ENCODE results near the gene CIC.

CIC gene

GRCh38 chr19:42268704-42269477 lies at the start of gene CIC:
TSS of gene CIC (plus strand) at chr19:42269252. CDS start at chr19:42271784, 2,532 bp downstream.
- peak; percentile 100 for DNase-seq

DNA sequence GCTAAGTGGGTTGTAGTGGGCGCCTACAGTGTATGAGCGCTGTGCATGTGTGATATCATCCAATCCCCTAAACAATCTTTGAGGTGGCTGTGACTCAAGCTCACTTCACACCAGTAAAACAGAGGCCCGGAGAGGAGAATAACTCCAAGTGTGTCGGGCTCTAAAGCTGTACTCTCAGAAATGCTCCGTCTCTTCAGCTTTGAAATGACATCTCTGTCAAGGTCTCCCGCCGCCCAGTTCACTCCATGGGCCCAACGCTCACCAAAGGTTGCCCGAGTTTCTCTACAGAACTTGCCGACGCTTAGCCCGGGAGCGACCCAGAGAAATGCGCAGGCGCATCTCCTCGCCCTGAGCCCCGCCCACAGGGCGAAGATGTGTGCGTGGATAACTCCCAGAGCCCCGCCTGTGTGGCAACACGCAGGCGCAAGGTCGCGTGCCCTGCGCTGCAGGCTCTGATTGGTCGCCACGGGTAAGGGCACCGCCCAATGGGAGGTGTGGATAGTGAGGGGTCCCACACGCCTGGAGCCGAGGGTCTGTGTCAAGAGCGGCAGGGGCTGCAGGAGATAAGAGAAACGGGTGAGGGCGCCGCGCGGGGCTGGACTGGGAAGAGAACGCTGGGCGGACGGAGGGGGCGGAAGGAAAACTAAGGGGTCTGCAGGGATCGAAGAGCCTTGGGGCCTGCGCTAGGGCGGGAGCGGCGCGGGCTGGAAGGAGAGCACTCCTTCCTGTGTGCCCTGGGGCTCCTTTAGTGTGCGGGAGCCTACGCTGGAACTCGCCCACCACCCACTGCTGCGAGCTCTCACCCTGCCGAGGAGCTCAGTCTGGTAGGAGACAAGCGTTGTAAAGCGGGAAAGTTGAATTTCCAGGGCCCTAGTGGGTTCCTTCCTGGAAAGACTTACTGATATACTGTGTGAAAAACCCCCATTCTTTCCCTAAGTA lies 49.0 kb upstream of the CIC start, which contains the start of gene ZNF526:
Gene ZNF526 (plus strand): TSS at position 501 of the 939 bp plus-strand sequence. CDS start 4,092 bp downstream, outside the sequence.
- DNase-seq: peak; percentile 79

DNA sequence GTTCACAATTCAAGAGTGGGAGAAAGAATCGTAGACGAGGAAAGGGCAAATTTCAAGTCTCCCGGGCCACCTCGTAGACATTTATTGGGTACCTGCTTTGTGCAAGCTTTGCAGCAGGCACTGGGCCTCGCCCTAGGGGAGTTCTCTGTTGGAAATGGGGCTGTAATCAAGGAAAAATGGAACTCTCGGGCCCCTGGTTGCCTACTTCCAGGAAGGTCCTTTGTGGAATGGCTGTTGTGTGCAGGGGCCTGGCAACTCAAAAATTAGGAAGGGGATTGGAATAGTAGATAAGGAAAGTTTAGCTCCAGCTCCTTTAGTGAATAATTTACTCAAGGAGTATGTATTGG lies 48.3 kb upstream of the CIC start:
- DNase-seq: no peak

DNA sequence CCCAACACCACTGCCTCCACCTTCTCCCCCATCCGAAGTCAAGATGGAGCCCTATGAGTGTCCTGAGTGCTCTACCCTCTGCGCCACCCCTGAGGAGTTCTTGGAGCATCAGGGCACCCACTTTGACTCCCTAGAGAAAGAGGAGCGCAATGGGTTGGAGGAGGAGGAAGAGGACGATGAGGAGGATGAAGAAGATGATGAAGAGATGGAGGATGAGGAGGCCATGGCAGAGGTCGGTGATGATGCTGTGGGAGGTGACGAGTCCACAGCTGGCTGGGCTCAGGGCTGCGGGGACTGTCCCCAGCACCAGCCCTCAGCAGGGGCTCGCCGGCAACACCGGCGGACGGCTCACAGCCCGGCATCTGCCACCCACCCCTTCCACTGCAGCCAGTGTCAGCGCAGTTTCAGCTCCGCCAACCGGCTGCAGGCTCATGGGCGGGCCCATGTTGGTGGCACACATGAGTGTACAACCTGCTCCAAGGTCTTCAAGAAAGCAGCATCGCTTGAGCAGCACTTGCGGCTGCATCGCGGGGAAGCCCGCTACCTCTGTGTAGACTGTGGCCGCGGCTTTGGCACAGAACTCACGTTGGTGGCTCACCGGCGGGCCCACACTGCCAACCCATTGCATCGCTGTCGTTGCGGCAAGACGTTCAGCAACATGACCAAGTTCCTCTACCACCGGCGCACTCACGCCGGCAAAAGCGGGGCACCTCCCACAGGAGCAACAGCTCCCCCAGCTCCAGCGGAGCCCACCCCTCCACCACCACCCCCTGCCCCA lies 43.9 kb upstream of the CIC start:
- DNase-seq: no peak

GRCh38 chr19:42225718-42226292 lies 43.2 kb upstream of the CIC start:
- no peak for DNase-seq

GRCh38 chr19:42226886-42227285 lies 42.2 kb upstream of the CIC start:
- no peak for DNase-seq

- no peak for DNase-seq
These were observed 40.4 kb upstream of the CIC start for GRCh38 chr19:42228641-42229040.

DNA sequence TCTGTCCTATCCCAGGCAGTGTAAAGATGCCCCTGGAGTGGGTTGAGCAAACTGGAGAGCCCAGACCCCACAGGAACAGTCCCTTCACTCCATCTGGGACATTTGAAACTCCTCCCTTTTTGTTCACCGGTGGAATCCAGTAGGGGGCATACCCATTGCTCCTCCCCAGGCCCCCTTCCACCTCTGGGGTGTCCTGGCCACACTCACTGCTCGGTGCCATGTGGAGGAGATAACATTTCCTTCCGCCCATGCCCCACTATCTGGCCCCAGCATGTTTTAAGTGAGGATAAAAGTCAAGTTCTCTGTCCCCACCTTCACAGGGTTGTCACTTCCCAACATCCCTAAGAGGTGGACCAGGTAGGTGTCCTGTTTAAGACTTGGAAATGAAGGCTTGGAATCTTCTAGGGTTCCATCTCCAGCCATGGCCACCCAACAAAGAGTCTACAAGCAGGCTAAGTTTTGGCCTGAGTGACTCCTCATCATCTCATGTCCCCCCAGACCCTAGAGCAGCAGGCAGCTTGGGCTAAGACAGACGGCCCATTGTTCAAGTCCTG lies 39.7 kb upstream of the CIC start:
- DNase-seq: no peak

DNA sequence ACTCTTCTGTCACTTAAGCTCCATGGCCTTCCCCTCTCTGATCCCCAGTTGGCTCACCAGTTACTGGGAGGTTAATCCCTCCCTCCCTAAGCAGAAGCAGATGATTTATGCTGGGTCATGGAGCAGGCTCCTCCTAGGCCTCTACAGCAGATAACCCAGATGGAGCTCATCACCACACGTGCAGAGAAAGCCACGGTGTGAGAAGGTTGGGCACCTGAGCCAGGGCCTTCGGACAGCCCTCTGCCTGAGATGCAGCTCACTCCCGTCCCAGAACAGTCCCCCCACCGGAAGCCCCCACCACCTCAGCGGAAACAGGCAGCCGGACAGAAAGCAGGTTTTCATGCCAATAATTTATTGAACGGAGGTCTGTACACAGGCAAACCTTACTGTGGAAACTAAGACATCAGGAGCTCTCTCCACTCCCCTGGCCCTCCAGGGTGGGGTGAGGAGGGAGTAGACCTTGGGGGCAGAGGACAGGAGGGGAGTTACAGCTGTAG lies 39.1 kb upstream of the CIC start:
- no peak for DNase-seq

DNA sequence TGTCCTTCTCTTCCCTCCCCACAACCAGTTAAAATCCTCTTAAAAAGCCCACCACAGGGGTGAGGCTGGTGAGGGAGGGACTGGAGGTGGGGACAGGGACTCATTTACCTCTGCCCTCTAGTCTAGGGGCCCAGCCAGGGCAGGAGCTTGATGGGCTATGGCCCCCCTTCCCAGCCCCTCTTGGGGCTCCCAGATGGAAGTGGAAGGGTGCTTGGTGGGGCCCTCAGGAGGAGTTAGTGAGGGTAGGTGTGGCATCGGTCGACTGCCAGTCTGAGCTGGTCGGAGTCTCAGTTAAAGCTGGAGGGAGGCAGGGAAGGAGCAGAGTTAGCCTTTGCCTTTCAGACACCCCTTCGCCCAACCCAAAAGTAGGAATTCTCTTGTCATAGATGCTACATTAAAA lies 38.5 kb upstream of the CIC start:
- no peak for DNase-seq

DNA sequence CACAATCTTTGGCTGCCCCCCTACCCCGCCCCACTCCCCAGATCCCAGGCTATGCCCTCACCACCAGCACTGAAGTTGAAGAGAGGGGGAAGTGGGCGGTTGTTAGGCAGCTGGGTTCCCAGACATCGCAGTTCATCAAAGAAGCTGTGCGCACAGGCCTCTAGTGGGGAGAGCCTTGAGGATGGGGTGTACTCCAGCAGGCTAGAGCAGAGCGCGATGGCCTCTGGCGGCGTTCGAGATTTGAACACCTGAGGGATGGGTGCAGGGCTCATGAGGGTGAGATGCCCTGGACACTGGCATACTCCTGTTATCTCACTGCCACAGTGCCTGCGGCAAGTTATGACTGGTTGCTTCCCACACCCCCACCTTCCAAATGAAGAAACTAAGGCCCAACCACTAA lies 36.6 kb upstream of the CIC start:
- DNase-seq: no peak

GRCh38 chr19:42233106-42233505 lies 35.9 kb upstream of the CIC start:
- DNase-seq: no peak

DNA sequence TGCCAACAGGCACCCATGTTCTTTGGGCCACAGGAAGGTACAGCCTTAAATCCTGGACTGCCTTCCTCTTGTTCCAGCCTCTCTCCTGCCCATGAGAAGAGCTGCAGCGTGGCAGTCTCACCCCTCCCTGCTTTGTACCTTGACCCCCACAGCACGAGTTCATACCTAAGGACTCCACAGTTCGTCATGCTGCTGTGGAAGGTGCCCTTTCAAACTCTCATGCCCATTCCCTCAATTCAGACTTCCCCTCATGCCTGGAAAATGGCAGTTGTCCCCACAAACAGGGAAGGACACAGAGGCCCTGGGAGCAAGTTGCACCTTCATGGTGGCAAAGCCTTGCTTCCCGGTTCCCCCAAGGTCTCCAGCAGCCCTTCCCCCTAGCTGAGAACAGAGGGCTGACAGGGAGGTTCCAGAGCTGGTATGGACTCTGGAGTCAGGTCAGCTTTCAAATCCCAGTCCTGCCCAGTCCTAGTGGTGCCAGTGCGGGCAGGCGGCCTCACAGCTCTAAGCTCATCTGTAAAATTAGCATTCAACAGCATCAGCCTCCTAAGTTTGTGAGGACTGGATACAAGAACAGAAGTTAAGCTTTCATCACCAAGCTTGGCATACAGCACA lies 35.3 kb upstream of the CIC start:
- no peak for DNase-seq

DNA sequence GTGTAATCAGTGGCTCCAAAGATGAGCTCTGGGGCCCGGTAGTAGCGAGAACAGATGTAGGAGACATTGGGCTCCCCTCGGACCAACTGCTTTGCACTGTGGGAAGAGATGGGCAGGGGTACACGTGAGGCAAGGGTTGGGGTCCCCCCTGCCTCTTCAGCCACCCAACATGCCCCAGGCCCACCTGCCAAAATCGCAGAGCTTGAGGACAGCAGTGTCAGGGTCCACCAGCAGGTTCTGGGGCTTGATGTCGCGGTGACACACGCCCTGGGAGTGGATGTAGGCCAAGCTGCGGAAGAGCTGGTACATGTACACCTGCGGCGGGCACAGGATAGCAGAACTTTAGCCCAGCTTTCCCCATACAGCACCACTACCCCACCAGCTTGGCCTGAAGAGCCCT lies 34.7 kb upstream of the CIC start:
- DNase-seq: no peak

DNA sequence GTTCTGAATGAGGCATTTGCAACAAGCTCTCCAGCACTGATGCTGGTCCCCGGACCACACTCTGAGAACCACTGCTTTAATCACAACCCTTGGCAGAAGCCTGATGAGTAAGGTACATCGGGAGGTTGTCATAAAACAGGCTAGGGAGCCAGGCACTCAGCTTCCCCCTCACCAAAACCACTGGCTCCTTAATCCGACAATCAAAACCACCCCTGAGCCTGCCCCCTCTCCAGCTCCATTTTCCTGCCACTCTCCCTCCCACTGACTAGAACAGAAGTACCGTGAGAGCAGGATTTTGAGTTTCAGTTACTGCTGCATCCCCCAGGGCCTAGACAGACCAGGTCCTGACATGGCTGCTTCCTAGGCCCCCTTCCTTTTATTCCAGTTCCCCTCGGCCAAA lies 33.9 kb upstream of the CIC start:
- no peak for DNase-seq

DNA sequence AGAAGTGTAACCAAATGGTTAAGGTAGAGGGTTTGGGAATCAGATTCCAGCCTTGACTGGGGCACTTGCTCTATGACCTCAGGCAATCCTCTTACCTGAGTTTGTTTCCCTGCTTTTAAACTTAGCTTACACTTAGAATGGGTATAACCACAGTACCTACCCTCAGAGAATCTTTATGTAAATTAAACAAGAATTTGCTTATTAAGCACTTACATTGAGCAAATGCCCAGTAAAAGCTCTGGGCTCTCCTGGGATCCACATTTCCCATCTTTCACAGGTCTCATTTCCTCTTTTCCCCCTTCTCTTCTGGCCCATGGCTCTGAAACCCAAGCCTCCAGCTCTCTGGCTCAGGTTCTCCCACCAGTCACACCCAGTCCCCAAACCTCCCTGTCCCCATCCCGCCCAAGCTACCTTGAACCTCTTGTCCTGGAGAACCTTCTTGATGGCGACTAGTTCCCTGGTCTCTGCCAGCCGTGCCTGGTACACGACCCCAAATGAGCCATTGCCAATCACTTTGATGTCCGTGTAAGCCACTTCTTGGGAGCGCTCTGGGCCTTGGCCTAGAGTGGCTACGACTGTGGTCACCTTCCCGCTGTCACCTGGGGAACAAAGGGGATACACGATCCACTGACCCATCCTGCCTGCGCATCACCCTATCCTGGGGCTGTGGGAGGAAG lies 29.4 kb upstream of the CIC start:
- no peak for DNase-seq

DNA sequence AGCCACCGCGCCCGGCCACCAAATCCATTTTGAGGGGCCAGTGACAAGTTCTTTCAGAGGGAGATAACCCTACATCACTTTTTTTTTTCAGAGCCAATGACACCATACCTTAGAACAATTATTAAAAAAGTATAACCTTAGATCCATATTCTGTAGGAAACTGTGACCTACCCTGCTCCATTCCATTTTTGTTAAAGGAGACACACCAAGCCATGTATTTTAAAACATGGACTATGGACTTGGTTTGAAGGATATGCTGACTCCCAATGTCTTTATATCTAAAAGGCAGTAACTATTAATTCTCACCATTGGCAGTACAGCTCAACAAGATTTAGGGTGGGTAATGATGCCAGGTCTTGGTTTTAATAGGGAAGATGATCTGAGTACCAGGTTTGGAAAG lies 27.8 kb upstream of the CIC start:
- no peak for DNase-seq

DNA sequence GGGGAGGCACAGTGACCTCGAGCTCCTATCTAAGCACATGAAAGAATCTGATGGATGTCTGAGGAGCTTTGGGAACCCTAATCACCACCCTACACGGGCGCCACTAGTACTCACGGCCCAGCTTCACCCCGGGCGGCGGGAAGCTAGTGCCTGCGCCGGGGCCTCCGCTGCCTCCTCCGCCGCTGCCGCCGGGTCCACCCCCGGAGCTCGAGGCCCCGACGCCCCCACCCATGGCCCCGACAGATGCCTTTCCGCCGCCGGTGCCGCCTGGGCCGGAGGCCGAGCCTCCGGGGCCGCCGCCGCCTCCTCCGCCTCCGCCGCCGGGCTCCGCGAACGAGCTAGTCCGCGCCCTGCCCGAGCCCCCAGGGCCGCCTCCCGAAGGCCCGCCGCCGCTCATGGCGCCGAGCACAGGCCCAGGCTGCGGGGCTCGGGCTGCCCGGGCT lies 27.0 kb upstream of the CIC start:
- DNase-seq: no peak

DNA sequence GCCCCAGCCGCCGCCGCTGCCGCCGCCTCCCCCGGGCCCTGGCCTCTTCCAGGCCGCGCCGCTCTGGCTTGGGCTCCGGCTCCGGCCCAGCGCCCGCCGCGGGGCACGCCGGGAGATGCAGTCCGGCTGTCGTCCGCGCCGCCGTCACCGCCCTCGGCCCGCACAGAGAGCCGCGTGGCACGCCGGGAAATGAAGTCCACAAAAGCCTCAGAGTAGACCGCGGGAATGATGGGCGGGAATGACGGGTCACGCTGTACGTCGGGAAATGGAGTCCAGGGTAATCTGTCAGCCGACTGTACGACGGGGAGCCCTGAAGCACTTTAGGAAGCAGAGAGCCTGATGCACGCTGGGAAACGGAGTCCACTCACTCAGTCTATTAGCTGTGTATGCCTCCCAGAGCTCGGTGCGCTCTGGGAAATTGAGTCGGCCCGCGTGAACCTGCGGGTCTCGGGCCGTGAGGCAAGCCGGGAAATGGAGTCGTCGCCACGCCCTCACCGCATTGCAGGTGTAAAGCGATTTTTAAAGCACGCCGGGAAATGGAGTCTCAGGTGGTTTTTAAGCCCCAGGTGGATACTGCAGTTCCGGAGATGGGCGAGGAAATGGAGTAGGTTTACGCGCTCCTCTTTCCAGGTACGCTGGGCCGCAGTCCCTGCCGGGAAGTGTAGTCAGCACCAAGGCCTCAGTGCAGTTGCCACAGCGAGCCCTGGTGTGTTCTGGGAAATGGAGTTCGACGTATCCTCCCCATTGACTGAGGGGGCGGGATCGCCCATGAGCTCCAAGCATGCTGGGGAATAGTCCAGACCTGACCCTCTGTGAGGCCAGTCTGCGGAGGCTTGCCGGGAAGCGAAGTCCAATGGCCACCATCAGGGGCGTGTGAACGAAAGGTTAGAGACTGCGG lies 26.3 kb upstream of the CIC start, which contains the start of gene GSK3A:
Gene GSK3A (minus strand): TSS at position 91 of the 898 bp plus-strand sequence. CDS start 137 bp downstream, outside the sequence.
- peak; percentile 99 for DNase-seq
